NCI-H2196 (cell line): ENCODE data around the gene TNFRSF1A.

Experiments used
- DNase-seq: peaks from one replicate; lab custom pipeline; 2025; ENCODE audit not compliant: unreplicated experiment; lab: John Stamatoyannopoulos, UW

The TNFRSF1A gene

GRCh38 chr12:6341417-6342139 lies at the start of gene TNFRSF1A:
Gene TNFRSF1A (minus strand): TSS chr12:6342076. CDS start chr12:6341814, 262 bp downstream.
- peak; percentile 1 for DNase-seq

- no peak for DNase-seq
These were observed 49.1 kb upstream of the TNFRSF1A start for GRCh38 chr12:6391013-6391412.

GRCh38 chr12:6390084-6390799 lies 48.4 kb upstream of the TNFRSF1A start:
- DNase-seq = no peak

- DNase-seq = no peak
These were observed 45.7 kb upstream of the TNFRSF1A start for GRCh38 chr12:6387541-6387940.

- DNase-seq = no peak
These were observed 44.6 kb upstream of the TNFRSF1A start for GRCh38 chr12:6386491-6386890.

GRCh38 chr12:6386038-6386437 lies 44.2 kb upstream of the TNFRSF1A start:
- DNase-seq = no peak

GRCh38 chr12:6384499-6385436 lies 42.9 kb upstream of the TNFRSF1A start:
- DNase-seq = no peak

- DNase-seq = peak; percentile 65
These were observed 42.0 kb upstream of the TNFRSF1A start, which contains the start of gene LTBR for GRCh38 chr12:6383572-6384498. Gene LTBR (plus strand): TSS chr12:6384162. CDS start chr12:6384359, 197 bp downstream.

GRCh38 chr12:6382982-6383381 lies 41.1 kb upstream of the TNFRSF1A start:
- DNase-seq = no peak

GRCh38 chr12:6382371-6382770 lies 40.5 kb upstream of the TNFRSF1A start:
- DNase-seq = no peak

- DNase-seq = no peak
These were observed 38.6 kb upstream of the TNFRSF1A start for GRCh38 chr12:6380141-6381121.

- DNase-seq = no peak
These were observed 37.0 kb upstream of the TNFRSF1A start for GRCh38 chr12:6378709-6379472.

GRCh38 chr12:6377667-6377994 lies 35.8 kb upstream of the TNFRSF1A start:
- DNase-seq = peak; percentile 42

GRCh38 chr12:6376870-6377666 lies 35.2 kb upstream of the TNFRSF1A start:
- DNase-seq = no peak

GRCh38 chr12:6376079-6376869 lies 34.4 kb upstream of the TNFRSF1A start:
- no peak for DNase-seq

- DNase-seq = peak; percentile 50
These were observed 33.6 kb upstream of the TNFRSF1A start, which contains the start of gene SCNN1A for GRCh38 chr12:6375269-6376078. Gene SCNN1A (minus strand): TSS chr12:6375563. CDS start chr12:6374783, 780 bp downstream.
